PC-9 (cell line): Measurements from ENCODE around the gene PROK1. TPM values are rescaled to one million over a fixed set of nuclear protein-coding genes. Genes with fewer than 3 reads are reported as not detected.
"Not testable (repeated sequence)": the region's sequence is repeated elsewhere in the genome, so short reads cannot be mapped to it uniquely, and the experiment has no call there.

Experiments used
- Bru-seq: library from RNA; stranded (reverse); fragments of 400-500 nt; gene quantifications from one replicate; lab custom pipeline; 2021; lab: Mats Ljungman, UMichigan
- BruChase-seq, 2 experiments: library from RNA; stranded (reverse); fragments of 400-500 nt; gene quantifications; one replicate each; lab custom pipeline; 2021; lab: Mats Ljungman, UMichigan
- BruUV-seq: library from RNA; stranded (reverse); fragments of 400-500 nt; replicated peaks from 2 replicates; lab custom pipeline; 2021; lab: Mats Ljungman, UMichigan
- CTCF ChIA-PET: fragments of 300-600 bp; sonication (Branson Sonifier 250); formaldehyde crosslinking; loops from one replicate; lab custom pipeline; 2022; ENCODE audit warnings: antibody characterized with exemption; lab: Charles Lee
- POLR2A ChIA-PET: fragments of 300-600 bp; sonication (Branson Sonifier 250); formaldehyde crosslinking; loops from one replicate; lab custom pipeline; 2022; ENCODE audit warnings: antibody characterized with exemption; ENCODE audit not compliant: unreplicated experiment; lab: Charles Lee
- DNase-seq, 2 experiments: peaks; one replicate each; pipeline versions ENCODE4 v3.0.0 to v3.0.0-alpha.2; 2015 to 2022; ENCODE audit warnings: mixed read lengths in 1 of 2
- H2AFZ ChIP-seq: fragments of 200-600 bp; sonication (generic); 2 replicates; pipeline ENCODE4 v1.8.1; 2017; ENCODE audit warnings: antibody characterized with exemption
- H3F3A ChIP-seq: fragments of 200-600 bp; sonication (generic); 2 replicates; pipeline ENCODE4 v1.8.1; 2017; ENCODE audit warnings: antibody characterized with exemption, mild to moderate bottlenecking, low read depth; ENCODE audit not compliant: insufficient read depth
- H3K27ac ChIP-seq: fragments of 200-600 bp; sonication (generic); 2 replicates; pipeline ENCODE4 v1.6.1; 2016; ENCODE audit warnings: mixed run types
- H3K27me3 ChIP-seq: fragments of 200-600 bp; sonication (generic); 2 replicates; pipeline ENCODE4 v1.6.1; 2016; ENCODE audit warnings: low read depth, mixed run types; ENCODE audit not compliant: insufficient read depth
- H3K36me3 ChIP-seq: fragments of 200-600 bp; sonication (generic); 2 replicates; pipeline ENCODE4 v1.6.1; 2016; ENCODE audit warnings: low read depth, mixed run types
- H3K4me1 ChIP-seq: fragments of 200-600 bp; sonication (generic); replicated peaks from 2 replicates; pipeline ENCODE4 v1.6.1; 2016; ENCODE audit warnings: mixed run types; ENCODE audit not compliant: insufficient read depth
- H3K4me2 ChIP-seq: fragments of 200-600 bp; sonication (generic); 2 replicates; pipeline ENCODE4 v1.6.1; 2017; ENCODE audit warnings: mixed run types
- H3K4me3 ChIP-seq: fragments of 200-600 bp; sonication (generic); 2 replicates; pipeline ENCODE4 v1.6.1; 2016; ENCODE audit warnings: mixed run types
- H3K79me2 ChIP-seq: fragments of 200-600 bp; sonication (generic); 2 replicates; pipeline ENCODE4 v1.6.1; 2017; ENCODE audit warnings: low read depth, mixed run types
- H3K9me2 ChIP-seq: fragments of 200-600 bp; sonication (generic); 2 replicates; pipeline ENCODE4 v1.8.1; 2017; ENCODE audit warnings: mild to moderate bottlenecking; ENCODE audit not compliant: insufficient read depth
- H3K9me3 ChIP-seq: fragments of 200-600 bp; sonication (generic); 2 replicates; pipeline ENCODE4 v1.8.1; 2016; ENCODE audit warnings: low read depth; ENCODE audit not compliant: insufficient read depth
- H4K20me1 ChIP-seq: fragments of 200-600 bp; sonication (generic); 2 replicates; pipeline ENCODE4 v1.8.1; 2017; ENCODE audit not compliant: insufficient read depth
- CTCF ChIP-seq: fragments of 200-600 bp; sonication (generic); conservative IDR thresholded peaks from 2 replicates; pipeline ENCODE4 v1.6.1; 2017; ENCODE audit warnings: mixed run types, antibody characterized with exemption, mild to moderate bottlenecking, moderate library complexity
- EZH2 ChIP-seq: fragments of 200-600 bp; sonication (generic); IDR thresholded peaks from 2 replicates; pipeline ENCODE4 v1.8.0; 2017; ENCODE audit warnings: antibody characterized with exemption, low read depth
- intact Hi-C: fragments of 100-400 bp; cut with micrococcal nuclease; formaldehyde crosslinking; loops from one replicate; pipeline ENCODE4 v1.10.0; 2022; ENCODE audit not compliant: unreplicated experiment
- long read RNA-seq: library from polyadenylated mRNA; stranded (forward); transcript quantifications from one replicate; pipeline ENCODE4 v2.0.0, GENCODE V29; 2022
- total RNA-seq: library from RNA; stranded (reverse); gene quantifications from 2 replicates; pipeline ENCODE4 v1.2.3, GENCODE V29; 2021

PROK1 gene
- total RNA-seq: not detected in 2 replicates
- Bru-seq, nascent RNA: percentile 6 among the genes with signal in this experiment
- percentile 12 among the genes with signal in this experiment for BruChase-seq, experiment 1, labeled RNA remaining after a 2-hour chase
- not detected for BruChase-seq, experiment 2, labeled RNA remaining after a 6-hour chase
- long read RNA-seq: 0 reads

- no peak within 1 kb of the TSS for H3K4me3 ChIP-seq
- no TSS peak for BruUV-seq
- CTCF ChIA-PET: interaction anchor here (0.9 to 1.4 kb wide), 2 partner anchors 9 to 45 kb away, joined by 3 read pairs; no protein-coding TSS in a partner anchor
- TF ChIP-seq EZH2: no peak
- TF ChIP-seq CTCF: no peak
- no peaks in the 10 kb centered on the region for H3F3A ChIP-seq
- no peaks in the 10 kb centered on the region for H4K20me1 ChIP-seq
- H3K4me2 ChIP-seq: 0 out of 2 replicates have a peak within 1 kb of the TSS, but pooled peaks have one; percentile 7
- 0 out of 2 replicates have a peak, but pooled peaks cover 6% of the 10 kb centered on the region for H3K4me1 ChIP-seq
- intact Hi-C loops: no loop called here
- H3K36me3 ChIP-seq: no peaks in the 10 kb centered on the region
- POLR2A ChIA-PET: no interaction called here
- DNase-seq: no peak
- H3K9me3 ChIP-seq: no peaks in the 10 kb centered on the region
- H3K79me2 ChIP-seq: no peaks in the 10 kb centered on the region
- peaks cover 60% of the 10 kb centered on the region for H3K27me3 ChIP-seq
- H3K27ac ChIP-seq: no peak within 1 kb of the TSS
- no peaks in the 10 kb centered on the region for H3K9me2 ChIP-seq
- no peak within 1 kb of the TSS for H2AFZ ChIP-seq
Observed at GRCh38 chr1:110450929-110451328, at the start of gene PROK1. Gene PROK1 (plus strand): TSS chr1:110451149. CDS start chr1:110451217, 68 bp downstream.

DNA sequence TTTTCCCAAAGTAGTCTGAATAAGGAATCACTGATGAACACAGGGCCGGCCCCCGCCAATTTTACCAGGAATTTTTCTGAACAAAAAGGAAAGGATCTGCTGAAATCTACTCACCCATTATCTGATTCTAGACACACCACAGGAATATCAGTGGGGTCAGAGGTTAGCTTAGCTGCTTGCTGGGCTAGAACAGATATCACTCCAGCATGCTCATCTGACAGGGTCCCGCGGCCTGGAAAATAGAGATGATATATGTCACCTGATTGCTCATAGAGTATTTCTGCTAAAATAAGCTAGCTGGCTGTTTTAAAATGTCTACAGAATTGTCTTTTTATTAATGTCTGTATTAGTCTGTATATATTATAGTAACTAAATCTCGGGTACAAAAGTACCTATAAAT is 47.1 kb upstream of the PROK1 start:
- no TSS peak for BruUV-seq
- no peaks in the 10 kb centered on the region for H3K27me3 ChIP-seq
- CTCF ChIA-PET: no interaction called here
- intact Hi-C loops: no loop called here
- POLR2A ChIA-PET: no interaction called here
- H3K4me2 ChIP-seq: no peak overlapping the region
- peaks cover 42% of the 10 kb centered on the region for H3F3A ChIP-seq
- peaks cover 52% of the 10 kb centered on the region for H3K36me3 ChIP-seq
- H2AFZ ChIP-seq: no peak overlapping the region
- H3K79me2 ChIP-seq: peaks cover 46% of the 10 kb centered on the region
- no peak overlapping the region for H3K27ac ChIP-seq
- H3K4me1 ChIP-seq: peaks cover 19% of the 10 kb centered on the region
- TF ChIP-seq EZH2: no peak
- no peak for TF ChIP-seq CTCF
- no peak for DNase-seq
- no peaks in the 10 kb centered on the region for H3K9me3 ChIP-seq
- no peaks in the 10 kb centered on the region for H3K9me2 ChIP-seq
- H3K4me3 ChIP-seq: no peak overlapping the region
- no peaks in the 10 kb centered on the region; the same call in 1 of the 2 replicates for H4K20me1 ChIP-seq

- ChIA-PET CTCF (interaction anchor here (0.8 kb wide), 1 partner anchor 91 kb away, joined by 5 read pairs; no protein-coding TSS in a partner anchor), POLR2A (no interaction called here)
- Histone ChIP-seq H3K9me2 (no peaks in the 10 kb centered on the region), H3F3A (peaks cover 45% of the 10 kb centered on the region), H3K4me2 (no peak overlapping the region), H3K36me3 (peaks cover 52% of the 10 kb centered on the region), H4K20me1 (no peaks in the 10 kb centered on the region; the same call in 1 of the 2 replicates), H3K4me3 (no peak overlapping the region), H3K4me1 (peaks cover 22% of the 10 kb centered on the region), H3K79me2 (peaks cover 49% of the 10 kb centered on the region), H3K9me3 (no peaks in the 10 kb centered on the region), H3K27ac (no peak overlapping the region), H2AFZ (no peak overlapping the region), H3K27me3 (no peaks in the 10 kb centered on the region)
- no peak for DNase-seq
- no TSS peak for BruUV-seq
- intact Hi-C loops: no loop called here
- no peak for TF ChIP-seq EZH2
- no peak for TF ChIP-seq CTCF
Observed at GRCh38 chr1:110404401-110404800, 46.5 kb upstream of the PROK1 start.

GRCh38 chr1:110406407-110406806 is 44.5 kb upstream of the PROK1 start:
- Histone ChIP-seq H3K79me2 (peaks cover 49% of the 10 kb centered on the region), H3K4me3 (peak overlapping the region; percentile 84), H3K4me1 (peaks cover 22% of the 10 kb centered on the region), H3K4me2 (peak overlapping the region; percentile 89), H2AFZ (peak overlapping the region; percentile 94; the same call in 1 of the 2 replicates), H3F3A (peaks cover 40% of the 10 kb centered on the region), H3K36me3 (peaks cover 40% of the 10 kb centered on the region), H3K27ac (0 out of 2 replicates have a peak overlapping the region, but pooled peaks have one; percentile 60)
- DNase-seq, H3K27me3 ChIP-seq, intact Hi-C loops, H3K9me2 ChIP-seq, H3K9me3 ChIP-seq, BruUV-seq, POLR2A ChIA-PET, H4K20me1 ChIP-seq: not testable (repeated sequence)
- CTCF ChIA-PET: interaction anchor here (0.6 kb wide), 1 partner anchor 199 kb away, joined by 3 read pairs; no protein-coding TSS in a partner anchor
